ENCODE data around the gene SH3YL1. TPM values are rescaled to one million over a fixed set of nuclear protein-coding genes. Genes with fewer than 3 reads are reported as not detected.

SH3YL1 gene
- total RNA-seq, 1 donor from 2014 or later, result 61.4 TPM

DNA sequence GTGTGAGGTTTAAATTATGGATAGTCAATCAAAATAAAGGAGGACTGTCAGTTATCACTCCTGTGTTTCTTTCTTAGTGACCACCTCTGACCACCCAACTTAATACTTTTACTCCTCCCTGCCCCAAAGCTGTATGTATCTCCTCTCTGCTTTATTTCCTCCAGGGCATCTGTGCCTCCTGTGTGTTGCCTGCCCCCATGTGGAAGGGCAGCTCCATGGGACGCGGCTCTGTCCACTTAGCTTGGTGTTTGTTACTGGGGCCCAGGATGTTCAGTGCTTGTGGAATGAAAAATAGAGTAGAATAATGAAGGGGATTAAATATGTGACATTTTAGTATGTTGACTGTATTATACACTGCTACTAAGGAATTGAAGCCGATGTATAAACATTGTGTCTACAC lies 10.7 kb upstream of the SH3YL1 start:
- TF ChIP-seq, protein P1, sequence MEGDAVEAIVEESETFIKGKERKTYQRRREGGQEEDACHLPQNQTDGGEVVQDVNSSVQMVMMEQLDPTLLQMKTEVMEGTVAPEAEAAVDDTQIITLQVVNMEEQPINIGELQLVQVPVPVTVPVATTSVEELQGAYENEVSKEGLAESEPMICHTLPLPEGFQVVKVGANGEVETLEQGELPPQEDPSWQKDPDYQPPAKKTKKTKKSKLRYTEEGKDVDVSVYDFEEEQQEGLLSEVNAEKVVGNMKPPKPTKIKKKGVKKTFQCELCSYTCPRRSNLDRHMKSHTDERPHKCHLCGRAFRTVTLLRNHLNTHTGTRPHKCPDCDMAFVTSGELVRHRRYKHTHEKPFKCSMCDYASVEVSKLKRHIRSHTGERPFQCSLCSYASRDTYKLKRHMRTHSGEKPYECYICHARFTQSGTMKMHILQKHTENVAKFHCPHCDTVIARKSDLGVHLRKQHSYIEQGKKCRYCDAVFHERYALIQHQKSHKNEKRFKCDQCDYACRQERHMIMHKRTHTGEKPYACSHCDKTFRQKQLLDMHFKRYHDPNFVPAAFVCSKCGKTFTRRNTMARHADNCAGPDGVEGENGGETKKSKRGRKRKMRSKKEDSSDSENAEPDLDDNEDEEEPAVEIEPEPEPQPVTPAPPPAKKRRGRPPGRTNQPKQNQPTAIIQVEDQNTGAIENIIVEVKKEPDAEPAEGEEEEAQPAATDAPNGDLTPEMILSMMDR (conservative IDR thresholded peaks at IDR 0.05), result peak; percentile 22
- Mint-ChIP-seq H3K4me1 (ENCODE audit: unreplicated experiment) (peaks cover 15% of the 10 kb centered on the region), H3K27me3 (no peaks in the 10 kb centered on the region), H3K27ac (no peak overlapping the region), H3K4me3 (no peak overlapping the region), H3K36me3 (peaks cover 22% of the 10 kb centered on the region), H3K9me3 (no peaks in the 10 kb centered on the region)
- DNase-seq (ENCODE audit: extremely low spot score, unreplicated experiment), result no peak

DNA sequence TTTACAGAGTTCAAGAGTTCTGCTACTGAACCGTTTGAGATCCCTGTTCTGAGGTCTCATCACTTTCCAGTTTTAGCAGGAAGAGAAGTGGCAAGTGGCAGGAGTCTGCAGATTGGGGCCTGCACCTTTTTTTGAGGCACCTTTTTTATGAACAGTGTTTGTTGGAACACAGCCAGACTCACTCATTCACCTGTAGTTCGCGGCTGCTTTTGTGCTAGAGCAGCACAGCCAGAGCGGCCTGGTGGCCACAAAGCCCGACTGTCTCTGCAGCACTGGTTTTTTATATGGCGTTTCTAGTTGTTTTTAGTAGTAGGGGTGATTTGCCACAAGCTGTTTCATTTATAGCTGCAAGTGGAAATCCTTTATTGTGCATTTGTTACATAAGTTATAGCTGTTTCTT lies 9.5 kb upstream of the SH3YL1 start:
- Mint-ChIP-seq H3K27ac (no peak overlapping the region), H3K9me3 (no peaks in the 10 kb centered on the region), H3K4me3 (no peak overlapping the region), H3K36me3 (peaks cover 19% of the 10 kb centered on the region), H3K4me1 (ENCODE audit: unreplicated experiment) (peaks cover 23% of the 10 kb centered on the region), H3K27me3 (no peaks in the 10 kb centered on the region)
- no peak for DNase-seq (ENCODE audit: extremely low spot score, unreplicated experiment)
- TF ChIP-seq, protein P1 (conservative IDR thresholded peaks at IDR 0.05), result no peak

DNA sequence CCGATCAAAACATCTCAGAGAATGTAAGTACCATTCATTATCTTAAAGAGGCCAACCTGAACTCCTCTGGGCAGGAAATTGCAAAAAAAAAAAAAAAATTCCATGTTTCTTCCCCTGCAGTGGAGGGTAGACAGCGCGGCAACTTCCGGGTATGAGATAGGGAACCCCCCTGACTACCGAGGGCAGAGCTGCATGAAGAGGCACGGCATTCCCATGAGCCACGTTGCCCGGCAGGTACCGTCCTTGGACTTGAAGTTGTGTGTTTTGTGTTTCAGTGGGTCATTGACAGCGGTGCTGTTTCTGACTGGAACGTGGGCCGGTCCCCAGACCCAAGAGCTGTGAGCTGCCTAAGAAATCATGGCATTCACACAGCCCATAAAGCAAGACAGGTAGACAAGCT lies 8.1 kb upstream of the SH3YL1 start:
- Mint-ChIP-seq H3K4me3 (no peak overlapping the region), H3K4me1 (ENCODE audit: unreplicated experiment) (peaks cover 35% of the 10 kb centered on the region), H3K27me3 (no peaks in the 10 kb centered on the region), H3K27ac (no peak overlapping the region), H3K9me3 (no peaks in the 10 kb centered on the region), H3K36me3 (peaks cover 14% of the 10 kb centered on the region)
- TF ChIP-seq, protein P1 (conservative IDR thresholded peaks at IDR 0.05), result no peak
- no peak for DNase-seq (ENCODE audit: extremely low spot score, unreplicated experiment)

DNA sequence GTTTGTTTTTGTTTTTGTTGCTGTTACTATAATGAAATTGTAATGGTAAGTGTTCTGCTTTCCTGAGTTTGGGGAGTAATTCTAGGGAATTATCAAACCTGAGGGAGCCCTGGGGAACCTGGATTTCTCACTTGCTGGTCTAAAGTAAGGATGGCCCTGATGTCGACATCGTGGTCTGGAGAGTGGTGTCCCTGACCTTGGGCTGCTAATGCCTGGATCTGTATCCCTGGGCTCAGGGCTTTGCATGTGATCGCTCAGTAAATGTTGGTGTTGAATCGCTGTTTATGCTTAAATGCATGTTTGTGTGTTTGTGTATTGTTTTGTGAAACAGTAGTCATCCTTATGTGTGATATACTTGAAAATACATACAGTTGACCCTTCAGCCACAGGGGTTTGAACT lies 7.0 kb upstream of the SH3YL1 start:
- Mint-ChIP-seq H3K4me3 (no peak overlapping the region), H3K9me3 (no peaks in the 10 kb centered on the region), H3K36me3 (peaks cover 11% of the 10 kb centered on the region), H3K27me3 (no peaks in the 10 kb centered on the region), H3K4me1 (ENCODE audit: unreplicated experiment) (peaks cover 44% of the 10 kb centered on the region), H3K27ac (no peak overlapping the region)
- TF ChIP-seq, protein P1 (conservative IDR thresholded peaks at IDR 0.05), result no peak
- no peak for DNase-seq (ENCODE audit: extremely low spot score, unreplicated experiment)

DNA sequence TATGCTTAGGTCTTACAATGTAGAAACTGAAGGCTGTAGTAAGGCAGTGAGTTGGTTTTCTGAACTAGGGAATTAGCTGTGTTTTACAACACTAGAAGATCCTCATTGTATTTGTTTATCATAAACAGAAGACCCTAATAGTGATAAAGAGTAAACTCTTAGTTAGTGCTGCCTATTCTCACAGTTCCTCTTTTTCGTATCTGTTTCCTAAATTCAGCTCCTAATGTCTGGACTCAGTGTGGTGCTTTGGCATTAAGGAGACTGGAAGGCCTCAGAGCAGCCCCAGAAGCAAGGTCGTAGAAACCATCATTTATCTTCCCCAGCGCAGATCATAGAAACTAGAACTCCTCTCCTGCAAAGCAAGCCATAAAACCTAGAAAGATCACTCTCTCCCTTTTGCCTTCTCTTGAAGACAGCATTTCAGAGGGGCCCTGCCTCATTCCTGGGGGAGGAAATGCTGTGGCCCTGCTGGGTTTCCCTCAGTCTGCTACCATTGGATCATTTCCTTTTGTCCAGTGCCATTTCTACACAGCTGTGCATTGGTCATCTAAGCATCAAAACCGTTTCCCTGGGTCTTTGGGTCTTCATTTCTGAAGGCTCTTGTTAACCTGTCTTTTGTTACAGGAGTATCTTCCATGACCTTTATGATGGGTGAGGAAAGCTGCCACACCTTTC lies 5.7 kb upstream of the SH3YL1 start:
- Mint-ChIP-seq H3K27ac (peak overlapping the region; percentile 23), H3K4me3 (no peak overlapping the region), H3K27me3 (no peaks in the 10 kb centered on the region), H3K4me1 (ENCODE audit: unreplicated experiment) (peaks cover 44% of the 10 kb centered on the region), H3K9me3 (no peaks in the 10 kb centered on the region), H3K36me3 (peaks cover 9% of the 10 kb centered on the region)
- TF ChIP-seq, protein P1 (conservative IDR thresholded peaks at IDR 0.05), result no peak
- no peak for DNase-seq (ENCODE audit: extremely low spot score, unreplicated experiment)

Data from type B pancreatic cell (in vitro differentiated cells).